HepG2 (cell line): ENCODE results near the gene KNL1. TPM values are rescaled to one million over a fixed set of nuclear protein-coding genes. Genes with fewer than 3 reads are reported as not detected.

Experiments
- ATAC-seq: fragments of 200-7000 bp; cut with Tn5 transposase; 3 replicates; pipeline ENCODE4 v1.9.1; 2020; ENCODE audit warnings: mild to moderate bottlenecking, moderate library complexity
- BruUV-seq: library from RNA; stranded (reverse); fragments of 400-500 nt; replicated peaks from 2 replicates; lab custom pipeline; 2021; lab: Mats Ljungman, UMichigan
- CTCF ChIA-PET: fragments of 300-600 bp; formaldehyde crosslinking; extraction: SDS; loops from one replicate; lab custom pipeline; 2021; ENCODE audit warnings: low total read pairs, inconsistent platforms, low intra/inter-chr PET ratio; lab: Yijun Ruan, JAX
- POLR2A ChIA-PET: fragments of 350-600 bp; sonication (Branson Sonifier 250); formaldehyde crosslinking; loops from one replicate; lab custom pipeline; 2020; ENCODE audit warnings: antibody characterized with exemption, inconsistent platforms; lab: Yijun Ruan, JAX
- DNase-seq: peaks from one replicate; pipeline ENCODE4 v3.0.0-alpha.2; 2015; ENCODE audit warnings: low spot score
- FAIRE-seq: peaks from 3 replicates; lab custom pipeline; 2011; peaks lifted over from hg19 to GRCh38; lab: Jason Lieb, UNC
- H2AFZ ChIP-seq: one replicate; pipeline ENCODE4 v1.6.1; 2011; ENCODE audit warnings: low read length, inconsistent platforms
- H3K27ac ChIP-seq: fragments of 300-600 bp; 3 replicates; pipeline ENCODE4 v1.8.0; 2011; ENCODE audit warnings: mixed run types, mild to moderate bottlenecking, mixed read lengths, low read length, inconsistent platforms; ENCODE audit not compliant: insufficient read depth; ENCODE audit errors: extremely low read length
- H3K27me3 ChIP-seq, 2 experiments: fragments of 200-600 bp in 1 of 2; 2 replicates in 1 of 2; 3 replicates in 1 of 2; pipeline versions ENCODE4 v1.6.0 to v1.8.0; 2011; ENCODE audit warnings: low read length in 2 of 2, mild to moderate bottlenecking in 2 of 2, moderate library complexity in 2 of 2, inconsistent platforms in 1 of 2; ENCODE audit not compliant: insufficient read depth in 2 of 2, control insufficient read depth in 1 of 2
- H3K36me3 ChIP-seq, 2 experiments: fragments of 200-600 bp in 1 of 2; replicated peaks in 1 of 2; 2 replicates in 1 of 2; 3 replicates in 1 of 2; pipeline versions ENCODE4 v1.5.1 to v1.8.0; 2011; ENCODE audit warnings: low read length in 2 of 2, inconsistent platforms in 1 of 2; ENCODE audit not compliant: insufficient read depth in 2 of 2, control insufficient read depth in 1 of 2
- H3K4me1 ChIP-seq: 2 replicates; pipeline ENCODE4 v1.5.1; 2012; ENCODE audit warnings: low read length, inconsistent platforms; ENCODE audit not compliant: insufficient read depth
- H3K4me2 ChIP-seq: 2 replicates; pipeline ENCODE4 v1.6.0; 2011; ENCODE audit warnings: low read depth, low read length, inconsistent platforms
- H3K4me3 ChIP-seq, 3 experiments: fragments of 200-600 bp in 1 of 3; sonication (generic), shearing (Covaris generic) in 1 of 3; replicated peaks in 1 of 3; 2 replicates each; pipeline ENCODE4 v1.5.1; 2011 to 2016; ENCODE audit warnings: low read length in 3 of 3, inconsistent platforms in 2 of 3, low read depth in 2 of 3, mild to moderate bottlenecking in 2 of 3, control low read depth in 1 of 3, mixed read lengths in 1 of 3; ENCODE audit not compliant: insufficient read depth in 1 of 3
- H3K79me2 ChIP-seq: one replicate; pipeline ENCODE4 v1.6.1; 2011; ENCODE audit warnings: low read length, inconsistent platforms; ENCODE audit not compliant: insufficient read depth
- H3K9ac ChIP-seq: 2 replicates; pipeline ENCODE4 v1.6.0; 2011; ENCODE audit warnings: mild to moderate bottlenecking, low read depth, low read length, inconsistent platforms; ENCODE audit not compliant: insufficient read depth
- H3K9me3 ChIP-seq: 2 replicates; pipeline ENCODE4 v1.5.1; 2012; ENCODE audit warnings: mild to moderate bottlenecking, low read length
- H4K20me1 ChIP-seq: 2 replicates; pipeline ENCODE4 v1.6.0; 2011; ENCODE audit warnings: inconsistent platforms, mild to moderate bottlenecking, low read length, moderate library complexity; ENCODE audit not compliant: insufficient read depth
- FOXP4 ChIP-seq: sonication (generic); formaldehyde crosslinking; IDR thresholded peaks from 2 replicates; pipeline ENCODE4 v1.4.0; 2020; ENCODE audit warnings: missing genetic modification reagents
- GFI1 ChIP-seq: sonication (generic); formaldehyde crosslinking; IDR thresholded peaks from 2 replicates; pipeline ENCODE4 v1.5.0; 2020; ENCODE audit warnings: missing genetic modification reagents, mild to moderate bottlenecking, borderline replicate concordance
- KDM3A ChIP-seq: IDR thresholded peaks from 2 replicates; pipeline ENCODE4 v1.6.1; 2018; ENCODE audit warnings: low read depth, missing compliant biosample characterization
- MAFK ChIP-seq, 2 experiments: IDR thresholded peaks in 1 of 2; conservative IDR thresholded peaks in 1 of 2; 2 replicates each; pipeline ENCODE4 v1.6.1; 2011; ENCODE audit warnings: improper control_type of control experiment in 2 of 2, low read length in 2 of 2
- NFYB ChIP-seq: sonication (generic); formaldehyde crosslinking; IDR thresholded peaks from 2 replicates; pipeline ENCODE4 v1.4.0; 2020; ENCODE audit warnings: missing genetic modification reagents
- PAX8 ChIP-seq: sonication (generic); formaldehyde crosslinking; IDR thresholded peaks from 2 replicates; pipeline ENCODE4 v1.8.0; 2022; ENCODE audit warnings: mild to moderate bottlenecking, missing genetic modification reagents, borderline replicate concordance
- STAG1 ChIP-seq: sonication (generic); formaldehyde crosslinking; IDR thresholded peaks from 2 replicates; pipeline ENCODE4 v1.4.0; 2020; ENCODE audit warnings: missing genetic modification reagents
- ZFP41 ChIP-seq: sonication (generic); formaldehyde crosslinking; IDR thresholded peaks from 2 replicates; pipeline ENCODE4 v1.4.0; 2020; ENCODE audit warnings: mild to moderate bottlenecking, missing genetic modification reagents, borderline replicate concordance
- ZNF333 ChIP-seq: sonication (generic); formaldehyde crosslinking; IDR thresholded peaks from 2 replicates; pipeline ENCODE4 v1.4.0; 2020; ENCODE audit warnings: mild to moderate bottlenecking, missing genetic modification reagents, borderline replicate concordance
- WGBS: methylation state at CpG from one replicate; pipeline ENCODE4 v1.1.6; 2017; ENCODE audit warnings: low lambda C conversion rate; 5-methylcytosine and 5-hydroxymethylcytosine counted together
- in situ Hi-C: cut with HindIII; loops from 2 replicates; pipeline ENCODE4 v1.10.0; 2017; ENCODE audit warnings: low pct_unique_long_range_greater_than_20kb; ENCODE audit not compliant: extremely low pct_ligation_motif_present
- intact Hi-C: fragments of 100-400 bp; cut with micrococcal nuclease; formaldehyde crosslinking; loops from one replicate; pipeline ENCODE4 v1.10.0; 2022; ENCODE audit not compliant: unreplicated experiment
- polyA plus RNA-seq, 8 experiments: library from polyadenylated mRNA; depleted of rRNA in 3 of 8; stranded (reverse) in 7 of 8; unstranded in 1 of 8; fragments of >200 nt; fragmentation: Illumina TruSeq in 4 of 8; extraction: Trizol in 4 of 8; gene quantifications; 2 replicates each; pipeline versions ENCODE4 v1.2.1 to v1.2.3, GENCODE V29; 2011 to 2016; ENCODE audit warnings: low read depth in 4 of 8, missing spikeins in 1 of 8, mixed read lengths in 1 of 8; ENCODE audit not compliant: insufficient read depth in 1 of 8
- total RNA-seq, 5 experiments: library from RNA; depleted of rRNA; stranded (reverse); fragments of >200 nt; fragmentation: Illumina TruSeq; extraction: Trizol; gene quantifications; 2 replicates each; pipeline ENCODE4 v1.2.3, GENCODE V29; 2016; ENCODE audit warnings: low read depth in 1 of 5

The KNL1 gene
- total and polyA plus RNA-seq, 2 of the 13 experiments (the other 11 are each of a cell fraction or from before 2014, with no cell fraction given), result 8.0 to 21.4 TPM

- intact Hi-C loops, result loop anchor here (5.0 kb wide), 1 partner anchor 190 kb away; the partner anchor contains the start of gene VPS18
- Histone ChIP-seq H3K9ac (no peak overlapping the region), H3K79me2 (no peaks in the 10 kb centered on the region), H4K20me1 (no peaks in the 10 kb centered on the region), H3K27me3 (no peaks in the 10 kb centered on the region), H3K9me3 (no peaks in the 10 kb centered on the region), H3K36me3 (peaks cover 3 to 43% of the 10 kb centered on the region in 2 experiments; a peak in 3 of 5 replicates), H3K27ac (no peak overlapping the region), H3K4me1 (no peaks in the 10 kb centered on the region), H3K4me3 (no peak overlapping the region), H2AFZ (no peak overlapping the region), H3K4me2 (no peak overlapping the region)
- DNase-seq (peak; percentile 4), ATAC-seq (no peak), FAIRE-seq (no peak)
- CTCF ChIA-PET, result no interaction called here
- in situ Hi-C loops, result no loop called here
- no TSS peak for BruUV-seq
- no peak for TF ChIP-seq ZFP41 (CRISPR knock-in tag)
- no peak for TF ChIP-seq KDM3A
- TF ChIP-seq PAX8, result no peak
- no peak for TF ChIP-seq NFYB (CRISPR knock-in tag)
- TF ChIP-seq ZNF333 (CRISPR knock-in tag), result no peak
- TF ChIP-seq MAFK (conservative IDR thresholded peaks at IDR 0.05 in 1 of 2, IDR thresholded peaks at IDR 0.05 in 1 of 2; ENCODE audit: low read length in 2 of 2), result peak; percentile 26 to 49; a peak in 2 of 4 replicates
- TF ChIP-seq STAG1, result peak; percentile 42
- TF ChIP-seq GFI1 (CRISPR knock-in tag), result no peak
- no peak for TF ChIP-seq FOXP4
- WGBS, result 95% methylated on average over 7 of the region's 7 CpGs
- POLR2A ChIA-PET, result no interaction called here
These were observed 108.0 kb downstream of the KNL1 start for GRCh38 chr15:40702077-40702476.
